Thyroid gland (tissue), 4 donors: Measurements from ENCODE around the gene SLC13A4.
A peak's percentile ranks its signal among the peaks of the same experiment; 100 is the strongest.

Experiments
- CTCF ChIP-seq, 6 experiments: fragments of 200-600 bp in 3 of 6; fragments of 450-650 bp in 3 of 6; sonication (generic) in 3 of 6; IDR thresholded peaks; one replicate each; pipeline ENCODE4 v1.5.1; 2016 to 2019; ENCODE audit warnings: antibody characterized with exemption in 6 of 6, mild to moderate bottlenecking in 2 of 6, inconsistent platforms in 1 of 6, moderate library complexity in 1 of 6
- POLR2A ChIP-seq, 2 donors: fragments of 450-650 bp; IDR thresholded peaks; one replicate each; pipeline ENCODE4 v1.6.1; 2017; ENCODE audit warnings: antibody characterized with exemption in 2 of 2, mild to moderate bottlenecking in 2 of 2, moderate library complexity in 1 of 2

- no peak for TF ChIP-seq CTCF (IDR thresholded peaks at IDR 0.05)
- peak in 1 of 2 donors; percentile 14 for TF ChIP-seq POLR2A (IDR thresholded peaks at IDR 0.05)
Measured at GRCh38 chr7:135773464-135773863, 45.5 kb upstream of the SLC13A4 start.
